Hindlimb muscle (tissue), 1 donor: ENCODE measurements around the gene CAMTA1. TPM values are rescaled to one million over a fixed set of nuclear protein-coding genes. Genes with fewer than 3 reads are reported as not detected.
A peak's percentile ranks its signal among the peaks of the same experiment; 100 is the strongest.
"Not testable (repeated sequence)": the region's sequence is repeated elsewhere in the genome, so short reads cannot be mapped to it uniquely, and the experiment has no call there.

Source experiments
- DNase-seq: peaks from one replicate; pipeline ENCODE4 v3.0.0-alpha.2; 2013
- polyA plus RNA-seq: library from polyadenylated mRNA; unstranded; fragments of 120-200 nt; gene quantifications from one replicate; pipeline ENCODE4 v1.2.1, GENCODE V29; 2013; ENCODE audit not compliant: insufficient read length

Gene CAMTA1
- polyA plus RNA-seq, 1 donor = 39.5 TPM

DNA sequence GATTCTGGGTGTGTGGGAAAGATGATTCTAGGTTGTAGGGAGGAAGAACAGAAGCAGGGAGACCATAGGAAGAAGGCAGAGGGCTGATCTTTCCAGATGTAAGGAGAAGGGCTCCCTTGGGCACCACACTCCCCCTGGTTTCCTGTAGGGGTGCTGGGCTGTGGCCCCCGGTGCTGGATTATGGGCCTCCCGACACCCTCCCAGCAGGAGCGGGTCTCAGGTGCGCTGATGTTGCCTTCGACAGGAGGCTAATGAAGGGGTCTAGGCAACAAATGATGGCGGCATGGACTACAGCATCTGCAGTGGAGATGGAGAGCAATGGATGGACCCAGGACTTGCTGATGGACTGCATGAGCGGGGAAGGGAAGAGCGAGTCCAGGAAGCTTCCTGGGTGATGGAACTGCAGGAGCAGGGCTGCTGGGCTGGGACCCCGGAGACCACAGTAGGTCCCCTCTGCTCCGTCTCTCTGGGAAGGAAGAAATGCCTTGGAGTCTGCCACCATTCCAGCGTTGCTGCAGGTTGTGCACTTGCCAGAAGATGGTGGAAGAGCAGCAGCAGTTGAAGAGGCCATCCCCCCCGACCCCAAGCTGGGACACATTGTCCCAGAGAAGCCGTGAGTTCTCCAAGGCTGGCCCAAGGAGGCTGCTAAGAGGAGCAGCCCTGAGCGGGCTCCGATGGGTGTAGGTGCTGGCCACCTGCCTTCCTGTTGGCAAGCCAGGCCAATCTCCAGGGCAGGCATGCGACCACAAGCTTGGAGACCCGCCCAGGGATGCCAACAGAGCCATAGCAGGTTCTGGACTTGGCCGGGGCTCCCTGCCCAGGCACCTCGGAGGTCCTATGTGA, 890.4 kb downstream of the CAMTA1 start:
- no peak for DNase-seq

- no peak for DNase-seq
Measured at GRCh38 chr1:7676274-7676945, 891.2 kb downstream of the CAMTA1 start.

DNA sequence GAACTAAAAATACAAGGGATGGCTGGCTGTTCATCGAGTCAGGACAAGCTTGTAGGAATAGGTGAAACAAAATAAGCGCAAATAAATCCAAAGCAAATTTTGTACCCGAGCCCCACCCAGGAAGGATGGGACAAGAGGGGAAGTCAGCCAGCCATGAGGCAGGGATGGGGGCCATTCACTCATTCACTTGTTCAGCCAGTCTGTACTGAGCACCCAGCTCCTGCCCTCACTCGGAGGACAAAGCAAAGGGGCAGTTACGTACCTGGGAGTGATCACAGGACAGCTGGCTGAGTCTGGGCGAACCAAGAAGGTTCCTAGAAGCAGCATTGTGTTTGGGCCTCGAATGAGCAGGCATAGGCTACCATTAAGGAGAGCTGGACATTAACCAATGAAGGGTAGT, 891.9 kb downstream of the CAMTA1 start:
- DNase-seq = no peak

GRCh38 chr1:7677815-7678214, 892.6 kb downstream of the CAMTA1 start:
- DNase-seq = no peak

DNA sequence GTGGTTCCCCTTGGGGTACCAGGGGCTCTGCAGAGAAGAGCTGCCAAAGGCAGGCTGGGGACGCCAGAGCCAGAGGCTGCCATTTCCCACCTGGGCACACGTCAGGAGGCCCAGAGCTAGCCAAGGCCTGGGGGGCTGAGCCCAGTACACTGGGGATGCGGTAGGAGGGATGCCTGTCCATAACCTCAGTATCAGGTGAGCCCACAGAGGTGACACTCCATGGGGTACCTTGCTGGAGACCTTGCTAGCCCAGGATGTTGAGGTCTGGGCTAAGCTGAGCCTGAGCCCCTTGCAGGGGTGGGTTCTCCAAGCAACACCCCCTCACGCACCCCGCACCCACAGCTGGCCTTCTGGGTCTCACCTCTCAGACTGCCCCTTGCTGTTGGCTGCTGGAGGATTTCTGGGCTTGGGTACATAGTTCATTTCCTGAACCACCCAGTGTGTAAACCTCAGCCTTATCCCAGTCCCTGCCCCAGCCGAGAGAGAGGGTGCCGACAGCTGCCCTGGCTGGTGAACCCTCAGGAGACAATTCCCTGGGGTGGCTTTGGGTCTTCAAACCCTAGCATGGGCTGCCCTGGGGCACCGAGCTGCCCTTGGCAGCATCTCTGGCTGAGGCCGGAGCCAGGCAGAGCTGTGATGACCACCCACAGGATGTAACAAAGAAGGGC, 893.4 kb downstream of the CAMTA1 start:
- DNase-seq = no peak

DNA sequence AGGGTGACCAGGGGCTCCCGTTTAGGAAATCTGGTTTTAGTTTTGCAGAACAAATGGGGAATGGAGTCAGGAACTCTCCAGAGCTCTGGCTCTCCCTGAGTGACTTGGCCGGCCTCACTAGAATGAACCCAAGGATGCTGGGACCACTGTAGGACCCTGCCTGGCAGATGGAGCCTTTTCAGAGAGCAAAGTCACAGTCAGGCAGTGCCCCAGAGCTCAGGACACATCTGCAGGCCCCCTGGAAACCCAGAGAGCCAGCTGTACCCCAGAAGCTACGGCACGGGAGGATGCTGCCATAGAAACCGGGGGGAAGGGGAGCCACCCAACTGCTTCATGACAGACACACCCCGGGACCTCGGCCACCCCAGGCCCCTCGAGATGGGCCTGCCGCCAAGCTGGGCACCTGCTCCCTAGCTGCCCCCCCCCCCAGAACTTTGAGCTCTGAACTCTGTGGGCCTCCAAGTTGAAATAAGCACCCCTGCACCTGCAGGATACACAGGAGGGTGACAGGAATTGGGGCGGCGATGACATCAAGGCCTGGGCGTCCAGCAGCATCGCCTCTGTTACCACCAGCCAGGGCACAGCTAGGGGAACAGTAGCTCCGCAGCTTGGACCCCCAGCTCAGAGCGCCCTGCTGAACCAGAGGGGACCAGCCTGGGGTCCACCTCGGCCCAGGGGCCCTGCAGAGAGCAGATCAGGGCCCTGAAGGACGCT, 894.1 kb downstream of the CAMTA1 start:
- DNase-seq = no peak

- DNase-seq = no peak
Measured at GRCh38 chr1:7679873-7680206, 894.6 kb downstream of the CAMTA1 start.

DNA sequence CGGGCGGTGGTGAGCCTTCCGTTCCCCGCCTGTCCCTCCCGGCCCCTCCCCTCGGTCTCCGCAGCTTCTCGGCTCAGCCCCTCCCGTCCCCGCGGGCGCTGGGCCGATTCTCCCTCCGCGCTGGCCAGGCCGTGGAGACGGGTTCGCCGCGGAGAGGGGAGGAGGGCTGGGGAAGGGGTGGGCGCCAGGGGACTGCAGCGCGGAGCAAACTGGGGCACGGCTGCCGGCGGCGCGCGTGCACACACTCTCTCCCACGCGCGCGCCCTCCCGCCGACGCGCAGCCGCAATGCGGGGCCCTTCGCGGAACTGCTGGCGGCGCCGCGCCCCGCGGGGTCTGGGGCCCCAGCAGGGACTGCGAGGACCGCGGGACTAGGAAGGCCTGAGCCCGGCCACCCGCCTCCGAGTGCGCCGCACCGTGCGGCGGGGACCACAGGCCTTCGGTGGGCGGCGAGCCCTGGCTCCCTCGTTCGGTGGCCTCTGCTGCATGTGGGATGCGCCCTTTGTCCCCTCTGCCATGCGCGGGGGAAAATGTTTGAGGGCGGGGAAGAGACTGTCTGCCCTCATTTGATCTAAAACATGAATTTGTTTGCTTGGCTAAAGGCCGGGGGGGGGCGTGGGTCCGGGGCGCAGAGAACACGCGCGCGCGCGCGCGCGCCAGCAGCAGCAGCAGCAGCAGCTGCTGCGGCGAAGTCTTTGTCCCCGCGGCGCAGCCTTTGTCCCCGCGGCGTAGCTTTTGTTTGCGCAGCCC, 895.1 kb downstream of the CAMTA1 start:
- DNase-seq = peak; percentile 75

DNA sequence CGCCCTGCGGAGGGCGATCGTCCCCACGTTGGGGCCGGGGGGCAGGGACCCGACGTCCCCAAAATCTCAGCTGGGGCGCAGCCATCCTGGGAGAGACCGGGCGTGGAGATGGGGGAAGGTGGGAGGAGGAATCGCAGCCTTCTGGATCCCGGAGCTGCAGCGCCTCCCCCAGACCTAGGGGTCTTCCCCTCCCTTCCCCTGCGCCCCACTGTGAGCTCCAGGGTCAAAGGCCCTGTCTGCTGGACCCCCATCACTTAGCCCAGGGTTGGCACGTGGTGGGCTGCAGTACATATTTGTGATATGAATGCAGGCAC, 895.7 kb downstream of the CAMTA1 start:
- no peak for DNase-seq

- no peak for DNase-seq
Measured at GRCh38 chr1:7681401-7681800, 896.1 kb downstream of the CAMTA1 start.

DNA sequence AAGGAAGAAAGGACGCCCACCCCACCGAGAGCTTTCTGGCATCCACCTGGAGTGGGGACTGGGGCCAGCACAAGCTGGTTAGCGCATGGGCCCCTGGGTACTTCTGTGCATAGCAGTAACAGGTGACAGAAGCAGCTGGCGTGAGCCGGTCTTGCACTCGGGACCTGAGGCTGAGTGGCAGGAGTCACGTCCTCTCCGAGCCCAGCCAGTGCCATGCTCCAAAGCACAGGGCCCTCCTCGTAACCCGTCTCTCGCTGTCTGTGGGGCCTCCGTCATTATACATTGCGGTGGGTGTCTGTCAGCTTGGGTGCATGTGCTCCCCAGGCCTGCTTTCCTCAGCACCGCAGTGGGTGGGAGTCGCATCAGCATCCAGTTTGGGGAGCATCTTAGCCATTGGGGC, 898.3 kb downstream of the CAMTA1 start:
- DNase-seq = no peak

DNA sequence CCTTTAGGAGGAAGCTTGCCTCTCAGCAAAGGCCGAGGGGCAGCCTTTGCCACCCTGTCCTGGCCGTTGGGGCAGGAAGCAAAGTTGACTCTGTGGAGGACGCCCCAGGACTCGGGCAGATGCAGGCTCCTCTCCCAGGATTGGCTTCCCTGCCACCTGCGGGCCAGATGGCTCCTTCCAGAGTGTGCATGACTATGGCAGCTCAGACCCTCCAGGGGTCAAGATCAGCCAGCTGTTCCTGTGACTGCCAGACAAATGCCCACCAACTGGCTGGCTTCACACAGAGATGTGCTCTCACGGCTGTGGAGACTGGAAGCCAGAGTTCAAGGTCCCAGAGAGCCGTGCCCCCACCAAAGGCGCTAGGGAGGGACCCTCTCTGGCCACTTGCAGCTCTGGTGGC, 898.9 kb downstream of the CAMTA1 start:
- no peak for DNase-seq

GRCh38 chr1:7684861-7685635, 899.8 kb downstream of the CAMTA1 start:
- DNase-seq = no peak

- DNase-seq = no peak
Measured at GRCh38 chr1:7686301-7686850, 901.1 kb downstream of the CAMTA1 start.

DNA sequence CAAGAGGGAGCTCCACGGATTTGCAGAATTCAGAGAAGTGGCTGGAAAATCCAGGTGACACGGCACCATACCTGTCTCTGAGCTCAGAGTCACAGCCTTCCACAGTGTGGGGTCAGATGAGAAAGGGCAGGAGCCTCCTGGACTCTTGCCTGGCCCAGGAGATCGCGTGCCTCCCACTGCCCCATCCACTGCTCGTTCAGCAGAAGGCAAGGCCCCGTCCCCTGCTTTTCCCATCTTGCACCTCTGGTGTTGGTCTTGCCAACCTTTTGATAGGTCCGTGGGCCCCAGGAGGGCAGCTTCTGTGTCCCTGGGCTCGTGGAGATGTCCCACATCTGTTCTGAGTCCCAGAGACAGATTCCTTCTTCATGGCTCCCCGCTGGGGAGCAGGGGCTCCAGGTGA, 902.2 kb downstream of the CAMTA1 start:
- no peak for DNase-seq

DNA sequence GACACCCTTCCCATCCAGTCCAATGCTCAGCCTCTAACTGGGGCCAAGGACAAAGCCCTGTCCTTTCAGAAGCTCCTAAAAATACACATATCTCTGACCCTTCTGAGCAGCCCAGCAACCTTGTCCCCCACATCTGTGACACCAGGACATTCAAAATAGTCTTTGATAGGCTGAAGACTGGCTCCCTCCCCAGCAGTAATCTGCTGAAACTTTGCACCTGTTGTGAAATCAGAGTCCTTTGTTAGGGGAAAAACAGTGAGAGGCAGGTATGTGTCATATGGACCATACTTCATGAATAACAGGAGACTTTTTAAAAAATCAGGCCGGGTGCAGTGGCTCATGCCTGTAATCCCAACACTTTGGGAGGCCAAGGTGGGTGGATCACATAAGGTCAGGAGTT, 903.4 kb downstream of the CAMTA1 start:
- DNase-seq = no peak

DNA sequence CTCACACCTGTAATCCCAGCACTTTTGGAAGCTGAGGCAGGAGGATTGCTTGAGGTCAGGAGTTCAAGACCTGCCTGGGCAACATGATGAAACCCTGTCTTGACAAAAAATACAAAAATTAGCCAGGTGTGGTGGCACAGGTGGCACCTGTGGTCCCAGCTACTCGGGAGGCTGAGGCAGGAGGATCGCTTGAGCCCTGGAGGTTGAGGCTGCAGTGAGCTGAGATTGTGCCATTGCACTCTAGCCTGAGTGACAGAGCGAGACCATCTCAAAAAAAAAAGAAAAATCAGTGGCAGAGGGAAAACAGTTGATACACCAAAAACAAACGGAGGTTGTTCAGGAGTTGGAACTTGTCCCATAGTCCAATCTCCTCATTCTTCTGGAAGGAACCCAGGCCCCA, 904.1 kb downstream of the CAMTA1 start:
- DNase-seq = not testable (repeated sequence)

DNA sequence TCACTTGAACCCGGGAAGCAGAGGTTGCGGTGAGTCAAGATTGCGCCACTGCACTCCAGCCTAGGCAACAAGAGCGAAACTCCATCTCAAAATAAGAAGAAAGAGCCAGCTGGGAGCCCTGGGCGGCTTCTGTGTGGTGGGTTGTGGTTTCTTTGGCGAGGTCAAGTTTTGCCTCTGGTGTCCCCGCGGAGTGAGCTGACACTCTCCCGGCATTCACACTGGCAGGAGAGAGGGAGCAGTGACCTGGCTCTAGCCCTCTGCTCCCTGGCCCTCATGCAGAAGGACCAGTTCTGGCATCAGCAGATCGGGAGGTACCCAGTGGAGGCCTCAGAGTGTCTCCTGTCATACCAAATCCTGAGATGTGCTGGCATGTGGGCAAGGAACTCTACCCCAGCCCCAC, 904.8 kb downstream of the CAMTA1 start:
- DNase-seq = no peak

DNA sequence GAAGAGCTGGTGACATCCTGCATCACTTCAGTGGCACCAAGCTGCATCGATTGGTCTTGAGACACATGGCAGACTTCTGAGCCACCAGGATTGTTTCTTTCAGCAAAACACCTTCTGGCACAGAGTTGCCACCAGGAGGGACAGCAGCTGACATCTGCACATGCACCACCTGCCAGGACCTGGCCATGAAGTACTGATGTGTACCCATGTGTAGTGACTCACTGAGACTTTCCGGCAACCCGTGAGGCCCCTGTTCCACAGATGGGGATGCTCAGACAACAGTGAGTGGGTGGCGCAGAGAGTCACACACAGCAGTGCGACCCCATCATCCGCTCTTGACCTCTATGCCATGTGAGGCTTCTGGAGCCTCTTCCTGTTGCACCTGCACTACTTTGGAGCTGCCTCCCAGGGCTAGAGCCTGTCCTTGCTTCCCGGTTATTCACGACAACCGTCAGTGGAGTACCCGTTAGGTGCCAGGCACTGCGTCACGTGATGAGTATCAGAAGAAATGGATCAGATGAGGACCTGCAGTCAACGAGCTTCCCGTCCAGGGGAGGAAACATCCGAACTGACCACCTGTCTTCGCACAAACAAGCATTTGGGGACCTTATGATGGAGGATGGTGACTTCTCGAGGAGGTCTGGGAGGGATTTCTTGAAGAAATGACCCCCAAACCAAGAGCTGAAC, 905.4 kb downstream of the CAMTA1 start:
- DNase-seq = no peak

DNA sequence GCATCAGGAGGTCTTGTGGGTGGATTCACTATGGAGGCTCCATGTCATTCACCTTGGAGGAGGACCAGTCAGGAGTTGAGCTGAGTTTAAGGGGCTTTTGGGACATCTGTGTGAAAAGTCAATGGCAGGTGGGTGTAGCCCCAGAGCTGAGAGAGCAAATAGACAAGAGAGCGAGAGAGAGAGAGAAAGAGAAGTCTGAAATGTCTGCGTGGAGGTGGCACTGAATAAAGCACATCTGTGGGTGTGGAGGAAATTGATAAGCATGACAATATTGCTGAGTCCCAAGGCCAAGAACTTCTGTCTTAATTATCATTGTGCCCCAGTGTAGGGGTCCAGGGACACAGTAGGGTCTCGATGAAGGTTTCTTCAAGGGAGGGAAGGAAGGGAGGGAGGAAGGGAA, 906.3 kb downstream of the CAMTA1 start:
- no peak for DNase-seq

GRCh38 chr1:7692005-7692404, 906.8 kb downstream of the CAMTA1 start:
- DNase-seq = no peak
